HG03135 (cell line): ENCODE measurements around the gene CEP112.
"Not testable (repeated sequence)": the region's sequence is repeated elsewhere in the genome, so short reads cannot be mapped to it uniquely, and the experiment has no call there.

ENCODE experiments used
- ATAC-seq: cut with Tn5 transposase; IDR thresholded peaks from one replicate; pipeline ENCODE4 v1.9.1; 2021; ENCODE audit warnings: mild to moderate bottlenecking, moderate library complexity; ENCODE audit not compliant: unreplicated experiment

Gene CEP112

DNA sequence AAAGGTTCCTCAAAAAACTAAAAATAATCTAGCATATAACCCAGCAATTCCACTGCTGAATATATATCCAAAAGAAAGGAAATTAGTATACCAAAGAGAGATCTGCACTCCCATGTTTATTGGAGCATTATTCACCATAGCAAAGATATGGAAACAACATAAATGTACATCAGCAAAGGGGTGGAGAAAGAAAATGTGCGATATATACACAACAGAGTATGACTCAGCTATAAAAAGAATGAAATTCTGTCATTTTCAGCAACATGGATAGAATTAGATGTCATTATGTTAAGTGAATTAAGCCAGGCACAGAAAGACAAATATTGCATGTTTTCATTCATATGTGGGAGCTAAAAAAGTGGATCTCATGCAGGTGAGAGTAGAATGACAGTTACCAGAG, 350.8 kb downstream of the CEP112 start:
- ATAC-seq = no peak

- ATAC-seq = not testable (repeated sequence)
Measured at GRCh38 chr17:65837232-65837631, 354.7 kb downstream of the CEP112 start.

DNA sequence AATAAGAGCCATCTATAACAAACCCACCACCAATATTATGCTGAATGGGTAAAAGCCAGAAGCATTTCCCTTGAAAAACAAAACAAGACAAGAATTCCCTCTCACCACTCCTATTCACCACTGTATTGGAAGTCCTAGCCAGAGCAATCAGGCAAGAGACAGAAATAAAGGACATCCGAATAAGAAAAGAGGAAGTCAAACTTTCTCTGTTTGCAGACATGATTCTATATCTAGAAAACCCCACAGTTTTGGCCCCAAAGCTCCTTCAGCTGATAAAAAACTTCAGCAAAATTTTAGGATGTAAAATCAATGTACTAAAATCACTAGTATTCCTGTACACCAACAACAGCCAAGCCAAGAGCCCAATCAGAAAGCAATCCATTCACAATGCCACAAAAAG, 358.7 kb downstream of the CEP112 start:
- ATAC-seq = no peak

DNA sequence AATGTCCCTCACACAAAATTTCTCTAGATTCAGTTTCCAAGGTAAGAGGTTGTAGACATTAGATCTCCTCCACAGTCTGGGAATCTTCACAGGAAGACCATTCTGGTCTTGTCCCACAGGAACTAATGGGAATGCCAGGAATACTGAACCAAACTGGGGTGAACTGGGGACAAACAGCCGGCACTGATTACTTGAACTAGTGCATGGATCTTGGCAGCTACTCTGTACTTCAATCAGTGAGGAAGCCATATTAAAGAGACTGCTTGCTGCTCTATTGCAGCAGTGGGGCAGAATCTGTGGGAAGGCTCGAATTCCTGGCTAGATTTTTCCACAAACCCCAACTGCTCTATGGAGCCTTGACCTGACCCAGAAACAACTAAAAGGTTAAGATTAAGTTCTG, 361.6 kb downstream of the CEP112 start:
- ATAC-seq = no peak

GRCh38 chr17:65826577-65826976, 365.4 kb downstream of the CEP112 start:
- not testable (repeated sequence) for ATAC-seq

DNA sequence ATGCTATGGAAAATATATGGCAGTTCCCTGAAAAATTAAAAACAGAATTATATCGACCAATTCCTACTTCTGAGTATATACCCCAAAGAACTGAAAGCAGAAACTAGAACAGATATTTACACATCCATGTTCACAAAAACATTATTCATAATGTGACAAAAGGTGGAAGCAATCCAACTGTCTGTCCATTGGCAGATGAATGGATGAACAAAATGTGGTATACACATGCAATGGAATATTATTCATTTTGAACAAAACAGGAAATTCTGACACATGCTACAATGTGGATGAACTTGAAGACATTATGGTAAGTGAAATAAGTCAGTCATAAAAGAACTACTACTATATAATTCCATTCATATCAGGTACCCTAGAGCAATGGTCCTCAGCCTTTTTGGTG, 367.0 kb downstream of the CEP112 start:
- no peak for ATAC-seq

DNA sequence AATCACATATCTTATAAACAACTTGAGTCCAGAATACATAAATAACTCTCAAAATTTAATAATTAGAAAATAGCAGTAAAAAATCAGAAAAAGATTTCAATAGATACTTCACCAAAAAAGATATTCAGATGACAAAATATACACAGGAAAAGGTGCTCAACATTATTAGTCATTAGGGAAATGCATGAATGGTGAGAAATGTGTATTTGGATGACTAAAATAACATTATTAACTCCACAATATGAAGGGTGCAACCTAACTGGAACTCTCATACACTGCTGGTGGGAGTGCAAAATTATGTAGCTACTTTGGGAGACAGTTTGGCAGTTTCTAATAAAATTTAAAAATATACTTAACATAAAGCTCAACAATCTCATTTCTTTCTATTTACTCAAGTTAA, 368.2 kb downstream of the CEP112 start:
- ATAC-seq = no peak

DNA sequence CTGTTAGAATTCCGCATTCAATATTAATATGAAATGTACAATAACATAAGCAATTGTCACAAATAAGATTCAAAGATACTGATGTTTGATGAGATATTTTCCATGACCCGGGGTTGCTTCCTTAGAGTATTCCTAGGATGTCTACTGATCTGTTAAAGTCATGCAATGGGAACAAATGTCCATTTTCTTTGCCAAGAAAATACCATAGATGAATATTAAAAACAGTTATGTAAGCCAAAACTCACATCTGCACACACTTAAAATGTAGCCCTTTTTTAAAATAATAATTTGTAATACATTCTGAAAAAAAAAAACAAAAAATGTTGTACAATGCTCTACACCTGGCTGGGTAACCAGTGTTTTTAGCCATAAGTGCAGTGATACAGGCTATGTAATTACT, 371.1 kb downstream of the CEP112 start:
- ATAC-seq = no peak

GRCh38 chr17:65820306-65820705, 371.6 kb downstream of the CEP112 start:
- ATAC-seq = no peak

GRCh38 chr17:65819810-65820209, 372.1 kb downstream of the CEP112 start:
- no peak for ATAC-seq

- no peak for ATAC-seq
Measured at GRCh38 chr17:65817951-65818350, 374.0 kb downstream of the CEP112 start.

- ATAC-seq = no peak
Measured at GRCh38 chr17:65814418-65814817, 377.5 kb downstream of the CEP112 start.

- ATAC-seq = no peak
Measured at GRCh38 chr17:65813306-65813705, 378.6 kb downstream of the CEP112 start.

DNA sequence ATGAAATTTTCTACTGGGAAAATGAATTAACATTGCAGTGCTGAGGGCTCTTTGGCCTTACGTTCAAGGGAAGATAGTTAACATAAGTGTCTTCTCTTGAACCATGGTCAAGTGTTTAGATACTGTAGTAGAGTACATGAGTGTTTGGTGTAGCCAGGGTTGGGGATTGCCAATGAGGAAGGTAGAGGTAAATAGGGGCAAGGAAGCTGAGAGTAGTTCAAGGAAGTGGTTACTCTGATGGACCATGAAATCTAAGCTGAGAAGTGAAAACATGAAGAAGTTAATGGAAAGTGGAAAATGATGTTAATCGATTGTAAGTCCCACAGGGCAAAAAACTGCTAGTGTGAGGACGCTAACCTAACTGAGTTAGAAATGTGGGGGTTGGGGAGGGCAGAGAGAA, 380.9 kb downstream of the CEP112 start:
- no peak for ATAC-seq

DNA sequence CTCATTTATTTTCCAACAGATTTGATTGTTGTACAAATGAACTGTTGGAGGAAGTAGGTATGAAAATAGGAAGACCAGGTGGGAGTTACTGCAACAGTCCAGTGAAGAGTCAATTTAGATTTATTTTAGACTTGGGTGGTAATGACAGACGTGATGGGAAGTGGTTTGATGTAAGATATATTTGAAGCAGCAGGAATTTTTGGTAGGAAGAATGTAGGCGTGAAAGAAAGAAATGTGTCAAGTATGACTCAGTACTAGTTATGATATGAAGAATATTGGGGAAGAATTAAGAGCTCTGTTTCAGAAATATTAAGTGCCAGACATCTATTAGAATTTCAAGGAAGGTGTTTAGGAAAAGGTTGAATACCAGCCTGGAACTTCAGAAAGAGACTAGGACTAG, 382.6 kb downstream of the CEP112 start:
- no peak for ATAC-seq

- ATAC-seq = not testable (repeated sequence)
Measured at GRCh38 chr17:65808566-65808965, 383.4 kb downstream of the CEP112 start.

DNA sequence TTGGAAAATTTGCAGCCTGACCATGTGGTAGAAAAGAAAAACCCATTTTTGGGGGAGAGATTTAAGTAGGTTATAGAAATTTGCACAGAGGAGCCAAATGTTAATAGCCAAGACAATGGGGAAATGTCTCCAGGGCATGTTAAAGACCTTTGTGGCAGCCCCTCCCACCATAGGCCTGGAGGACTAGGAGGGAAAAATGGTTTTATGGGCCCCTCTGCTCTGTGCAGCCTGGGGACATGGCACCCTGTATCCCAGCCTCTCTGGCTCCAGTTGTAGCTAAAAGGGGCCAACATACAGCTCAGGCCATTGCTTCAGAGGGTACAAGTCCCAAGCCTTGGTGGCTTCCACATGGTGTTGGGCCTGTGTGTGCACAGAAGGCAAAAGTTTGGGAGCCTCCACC, 384.6 kb downstream of the CEP112 start:
- ATAC-seq = no peak

DNA sequence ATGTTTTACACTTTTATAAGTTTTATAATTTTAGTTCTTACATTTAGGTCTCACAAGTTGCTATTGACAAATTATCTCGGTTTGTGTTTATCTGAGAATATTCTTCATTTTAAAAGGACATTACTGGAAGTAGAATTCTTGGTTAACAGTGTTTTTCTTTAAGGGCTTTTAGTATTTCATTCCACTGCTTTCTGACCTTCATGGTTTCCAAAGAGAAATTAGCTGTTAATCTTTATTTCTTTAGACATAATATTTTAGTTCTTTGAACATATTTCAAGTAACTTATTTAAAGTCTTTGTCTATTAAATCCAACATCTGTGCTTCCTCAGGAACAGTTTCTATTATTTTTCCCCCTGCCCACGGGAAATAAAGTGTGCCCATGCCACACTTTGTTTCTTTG, 390.4 kb downstream of the CEP112 start:
- ATAC-seq = no peak

- ATAC-seq = no peak
Measured at GRCh38 chr17:65800655-65801054, 391.3 kb downstream of the CEP112 start.

DNA sequence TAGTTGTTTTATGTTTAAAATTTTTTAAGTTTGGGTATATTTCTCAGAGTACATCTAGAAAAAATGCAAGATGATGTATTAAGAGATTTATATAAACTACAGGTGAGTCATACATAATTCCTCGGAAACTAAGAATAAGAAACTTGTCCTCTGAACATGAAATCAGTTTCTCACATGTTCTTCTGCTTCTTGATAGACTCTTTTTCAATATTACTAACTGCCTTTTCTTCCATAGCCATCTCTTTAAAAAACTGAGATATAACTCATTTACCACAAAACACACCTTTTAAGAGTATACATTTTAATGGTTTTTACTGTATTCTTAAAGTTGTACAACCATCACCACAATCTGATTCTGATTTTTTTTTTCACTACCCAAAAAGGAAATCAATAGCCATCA, 392.1 kb downstream of the CEP112 start:
- ATAC-seq = no peak

DNA sequence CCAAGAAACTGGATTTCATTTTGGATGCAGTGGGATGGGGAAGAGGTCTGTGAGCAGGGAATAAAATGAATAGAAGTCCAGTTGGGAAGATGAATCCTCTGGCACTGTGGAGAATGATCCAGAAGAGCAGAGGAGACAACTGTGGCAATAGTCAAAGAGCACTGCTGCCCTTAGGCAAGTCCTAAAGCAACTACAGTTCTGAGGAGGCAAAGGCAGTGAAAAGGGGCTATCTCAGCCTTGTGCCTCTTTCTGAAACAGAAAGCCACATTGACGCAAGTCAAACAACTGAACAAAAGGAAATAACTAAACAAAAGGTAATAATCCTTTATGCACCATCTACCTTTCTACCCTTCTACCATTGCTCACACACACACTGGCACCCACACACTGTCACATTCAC, 392.5 kb downstream of the CEP112 start:
- no peak for ATAC-seq

GRCh38 chr17:65797809-65798208, 394.1 kb downstream of the CEP112 start:
- no peak for ATAC-seq

DNA sequence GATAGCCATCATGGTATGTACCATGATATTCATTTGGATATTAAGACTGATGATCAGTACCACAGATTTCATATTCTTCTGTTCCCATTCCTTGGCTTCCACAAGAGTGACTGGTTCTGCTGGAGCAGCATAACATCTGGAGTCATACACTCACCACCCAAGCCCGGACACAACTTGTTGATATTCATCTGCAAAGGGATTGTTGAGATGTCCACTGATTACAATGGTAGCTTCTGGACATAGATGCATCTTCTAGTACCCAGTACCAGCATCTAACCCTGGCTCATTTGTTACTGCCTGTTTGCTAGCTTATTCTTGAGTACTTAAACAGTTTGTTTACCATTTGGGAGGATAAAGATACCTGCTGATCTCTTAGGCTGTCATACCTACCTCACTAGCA, 394.8 kb downstream of the CEP112 start:
- ATAC-seq = no peak

DNA sequence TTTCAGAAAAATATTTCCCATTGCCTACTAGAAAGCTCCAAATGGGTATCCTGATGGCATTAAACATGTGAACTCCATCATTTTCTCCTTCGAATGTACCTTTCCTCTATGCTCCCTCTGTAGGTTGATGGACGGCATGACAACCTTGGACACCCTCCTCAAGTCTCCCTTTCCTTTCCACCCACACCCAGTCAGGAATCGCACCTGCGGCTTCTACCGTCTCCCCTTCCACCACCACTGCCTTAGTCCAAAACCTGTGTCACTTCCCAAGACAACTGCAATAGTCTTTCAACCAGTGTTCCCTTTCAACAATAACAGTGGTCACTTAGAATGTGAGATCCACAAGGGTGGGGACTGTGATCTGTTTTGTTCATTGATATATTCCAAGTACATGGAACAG, 397.4 kb downstream of the CEP112 start:
- ATAC-seq = no peak
